GM12878 (cell line): Measurements from ENCODE around the gene CCNI. TPM values are rescaled to one million over a fixed set of nuclear protein-coding genes. Genes with fewer than 3 reads are reported as not detected.

Experiments
- ATAC-seq: fragments of 200-7000 bp; cut with Tn5 transposase; 3 replicates; pipeline ENCODE4 v1.9.1; 2020; ENCODE audit warnings: mild to moderate bottlenecking, moderate library complexity
- BruUV-seq: library from RNA; stranded (reverse); fragments of 400-500 nt; replicated peaks from 2 replicates; lab custom pipeline; 2021; lab: Mats Ljungman, UMichigan
- CTCF ChIA-PET: fragments of 300-600 bp; sonication (Branson Sonifier 250); formaldehyde crosslinking; extraction: SDS; loops from one replicate; lab custom pipeline; 2021; ENCODE audit warnings: inconsistent platforms; lab: Yijun Ruan, JAX
- POLR2A ChIA-PET: fragments of 350-600 bp; formaldehyde crosslinking; extraction: SDS; loops from one replicate; lab custom pipeline; 2021; ENCODE audit warnings: inconsistent platforms; lab: Charles Lee
- RAD21 ChIA-PET: fragments of 300-600 bp; sonication (Branson Sonifier 250); formaldehyde crosslinking; loops from one replicate; lab custom pipeline; 2023; ENCODE audit warnings: antibody characterized with exemption; ENCODE audit not compliant: unreplicated experiment; lab: Charles Lee
- SMC1A ChIA-PET: fragments of 300-600 bp; sonication (Branson Sonifier 250); formaldehyde crosslinking; loops from one replicate; lab custom pipeline; 2023; ENCODE audit not compliant: unreplicated experiment, uncharacterized antibody; lab: Charles Lee
- DNase-seq: peaks from one replicate; pipeline ENCODE4 v3.0.0-alpha.2; 2011; ENCODE audit warnings: low read depth, low spot score
- FAIRE-seq: peaks from 3 replicates; lab custom pipeline; 2011; peaks lifted over from hg19 to GRCh38; lab: Jason Lieb, UNC
- H2AFZ ChIP-seq: 2 replicates; pipeline ENCODE4 v1.6.0; 2011; ENCODE audit warnings: low read depth, low read length, control low read depth; ENCODE audit not compliant: control insufficient read depth
- H3K27ac ChIP-seq: 2 replicates; pipeline ENCODE4 v1.5.1; 2011; ENCODE audit warnings: control low read depth; ENCODE audit not compliant: control insufficient read depth, insufficient read depth
- H3K27me3 ChIP-seq, 2 experiments: replicated peaks in 1 of 2; 2 replicates each; pipeline versions ENCODE4 v1.6.0 to v1.6.1; 2011; ENCODE audit warnings: low read length in 1 of 2; ENCODE audit not compliant: control insufficient read depth in 2 of 2, insufficient read depth in 2 of 2
- H3K36me3 ChIP-seq, 2 experiments: 2 replicates each; pipeline ENCODE4 v1.5.1; 2011; ENCODE audit warnings: low read length in 1 of 2; ENCODE audit not compliant: control insufficient read depth in 2 of 2, insufficient read depth in 2 of 2
- H3K4me1 ChIP-seq: 2 replicates; pipeline ENCODE4 v1.6.1; 2011; ENCODE audit warnings: mild to moderate bottlenecking, low read length, moderate library complexity, mixed read lengths; ENCODE audit not compliant: control insufficient read depth, insufficient read depth
- H3K4me2 ChIP-seq: 2 replicates; pipeline ENCODE4 v1.6.0; 2011; ENCODE audit warnings: control low read depth; ENCODE audit not compliant: control insufficient read depth, insufficient read depth
- H3K4me3 ChIP-seq: fragments of 200-600 bp; sonication (generic); 2 replicates; pipeline ENCODE4 v1.5.1; 2016
- H3K79me2 ChIP-seq: 2 replicates; pipeline ENCODE4 v1.6.0; 2011; ENCODE audit warnings: low read length; ENCODE audit not compliant: control insufficient read depth, insufficient read depth
- H3K9ac ChIP-seq: 2 replicates; pipeline ENCODE4 v1.8.0; 2011; ENCODE audit warnings: low read length, control low read depth, mixed read lengths; ENCODE audit not compliant: control insufficient read depth, insufficient read depth
- H3K9me3 ChIP-seq: replicated peaks from 3 replicates; pipeline ENCODE4 v1.5.1; 2011; ENCODE audit warnings: mild to moderate bottlenecking, low read length; ENCODE audit not compliant: control insufficient read depth, insufficient read depth
- H4K20me1 ChIP-seq: 2 replicates; pipeline ENCODE4 v1.6.0; 2011; ENCODE audit not compliant: control insufficient read depth, insufficient read depth
- CREM ChIP-seq: IDR thresholded peaks from 2 replicates; pipeline ENCODE4 v1.6.1; 2014; ENCODE audit warnings: antibody characterized with exemption, low read depth
- EP300 ChIP-seq, 2 experiments: fragments of 150-350 bp in 1 of 2; IDR thresholded peaks; 2 replicates each; pipeline ENCODE4 v1.6.1; 2011 to 2012; ENCODE audit warnings: low read depth in 2 of 2, low read length in 2 of 2, borderline replicate concordance in 1 of 2, improper control_type of control experiment in 1 of 2, inconsistent platforms in 1 of 2; ENCODE audit not compliant: control insufficient read depth in 1 of 2
- FOXK2 ChIP-seq: fragments of 450-650 bp; IDR thresholded peaks from 2 replicates; pipeline ENCODE4 v1.6.1; 2017; ENCODE audit warnings: mild to moderate bottlenecking, moderate library complexity
- JUNB ChIP-seq: IDR thresholded peaks from 2 replicates; pipeline ENCODE4 v1.6.1; 2016; ENCODE audit warnings: antibody characterized with exemption, mild to moderate bottlenecking
- KDM1A ChIP-seq: fragments of 200-600 bp; sonication (generic); IDR thresholded peaks from 2 replicates; pipeline ENCODE4 v1.6.1; 2016; ENCODE audit warnings: borderline replicate concordance
- NRF1 ChIP-seq: conservative IDR thresholded peaks from 2 replicates; pipeline ENCODE4 v1.6.1; 2011; ENCODE audit warnings: mild to moderate bottlenecking, low read depth, low read length, improper control_type of control experiment
- SIN3A ChIP-seq: IDR thresholded peaks from 2 replicates; pipeline ENCODE4 v1.6.1; 2012; ENCODE audit warnings: low read depth, low read length, improper control_type of control experiment
- WGBS: methylation state at CpG from one replicate; pipeline ENCODE4 v1.1.6; 2016; ENCODE audit warnings: low lambda C conversion rate; ENCODE audit not compliant: insufficient replicate concordance, insufficient coverage; ENCODE audit errors: missing lambda C conversion rate; 5-methylcytosine and 5-hydroxymethylcytosine counted together
- in situ Hi-C: fragments of 300-500 bp; cut with MboI; formaldehyde crosslinking; loops from 9 replicates; pipeline ENCODE4 v1.14.3; 2018; ENCODE audit warnings: mixed read lengths
- intact Hi-C: fragments of 100-400 bp; cut with micrococcal nuclease; formaldehyde crosslinking; loops from one replicate; pipeline ENCODE4 v1.14.2; 2022; ENCODE audit not compliant: unreplicated experiment
- polyA plus RNA-seq, 11 experiments: library from polyadenylated mRNA; depleted of rRNA in 4 of 11; unstranded in 6 of 11; stranded (reverse) in 5 of 11; fragments of >200 nt; fragmentation: Nextera tagmentation in 4 of 11; fragmentation: Illumina TruSeq in 1 of 11; extraction: Ambion mirVana in 4 of 11; extraction: Trizol in 1 of 11; gene quantifications; 1 replicate in 1 of 11; 2 replicates in 10 of 11; pipeline versions ENCODE4 v1.2.1 to v1.2.3, GENCODE V29; 2011 to 2016; ENCODE audit warnings: inconsistent platforms in 2 of 11, missing spikeins in 2 of 11, low read depth in 1 of 11
- total RNA-seq, 4 experiments: library from RNA; depleted of rRNA in 3 of 4; stranded (reverse); fragments of >200 nt in 3 of 4; fragmentation: Illumina TruSeq in 1 of 4; extraction: Trizol in 1 of 4; gene quantifications; 2 replicates each; pipeline versions ENCODE4 v1.2.1 to v1.2.3, GENCODE V29; 2013 to 2021
- TF ChIP-seq, protein P1 (sequence below): fragments of 450-650 bp; IDR thresholded peaks from 2 replicates; pipeline ENCODE4 v1.6.1; 2018; ENCODE audit warnings: borderline replicate concordance, mild to moderate bottlenecking; ENCODE audit not compliant: partially characterized antibody
- TF ChIP-seq, protein P2 (sequence below): fragments of 450-650 bp; IDR thresholded peaks from 2 replicates; pipeline ENCODE4 v1.6.1; 2017; ENCODE audit warnings: borderline replicate concordance
- TF ChIP-seq, protein P3 (sequence below): fragments of 450-650 bp; formaldehyde crosslinking; IDR thresholded peaks from 2 replicates; pipeline ENCODE4 v1.4.0; 2022; ENCODE audit warnings: mild to moderate bottlenecking, moderate library complexity

Gene CCNI
- total and polyA plus RNA-seq, 10 of the 15 experiments (the other 5 are each of a cell fraction or from before 2014, with no cell fraction given) = 70.6 to 178 (median 105) TPM

DNA sequence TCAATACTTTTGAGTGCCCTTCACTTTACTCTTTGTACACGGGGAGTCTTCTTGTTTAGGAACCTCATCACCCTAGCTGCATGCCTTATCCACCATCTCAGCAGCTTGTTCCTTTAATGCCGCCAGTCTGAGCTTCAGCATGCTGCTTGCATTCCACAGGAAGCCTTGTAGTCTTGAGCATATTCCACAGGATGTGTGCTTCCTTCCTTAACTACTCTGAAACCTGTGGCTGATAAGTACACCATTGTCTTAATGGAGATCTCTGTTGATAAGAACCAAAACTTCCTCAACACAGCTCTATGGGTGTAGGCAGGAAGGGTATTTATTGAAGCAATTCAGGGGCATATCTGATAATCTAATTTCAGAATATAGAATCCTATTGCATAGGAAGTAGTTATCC, 24.4 kb upstream of the CCNI start:
- H3K27ac ChIP-seq = no peak overlapping the region
- WGBS = 50% methylated on average over 2 of the region's 2 CpGs
- 0 out of 2 replicates have a peak, but pooled peaks cover 3% of the 10 kb centered on the region for H3K4me1 ChIP-seq
- intact Hi-C loops (no loop called here), in situ Hi-C loops (no loop called here)
- H3K4me2 ChIP-seq = no peak overlapping the region
- CTCF ChIA-PET = interaction anchor here (0.6 to 11.9 kb wide), 3 partner anchors 48 to 333 kb away, joined by 3 to 535 read pairs (median 4); no protein-coding TSS in a partner anchor
- no peak overlapping the region for H3K9ac ChIP-seq
- H3K4me3 ChIP-seq = no peak overlapping the region
- POLR2A ChIA-PET = interaction anchor here (1.4 kb wide), 1 partner anchor 107 kb away, joined by 3 read pairs; no protein-coding TSS in a partner anchor
- no peaks in the 10 kb centered on the region for H4K20me1 ChIP-seq
- TF ChIP-seq NRF1 (no peak), KDM1A (no peak), JUNB (no peak), SIN3A (no peak), CREM (no peak), FOXK2 (no peak), EP300 (IDR thresholded peaks at IDR 0.05; ENCODE audit: borderline replicate concordance in 1 of 2, control insufficient read depth in 1 of 2, low read depth in 2 of 2, low read length in 2 of 2) (no peak)
- TF ChIP-seq, protein P1, sequence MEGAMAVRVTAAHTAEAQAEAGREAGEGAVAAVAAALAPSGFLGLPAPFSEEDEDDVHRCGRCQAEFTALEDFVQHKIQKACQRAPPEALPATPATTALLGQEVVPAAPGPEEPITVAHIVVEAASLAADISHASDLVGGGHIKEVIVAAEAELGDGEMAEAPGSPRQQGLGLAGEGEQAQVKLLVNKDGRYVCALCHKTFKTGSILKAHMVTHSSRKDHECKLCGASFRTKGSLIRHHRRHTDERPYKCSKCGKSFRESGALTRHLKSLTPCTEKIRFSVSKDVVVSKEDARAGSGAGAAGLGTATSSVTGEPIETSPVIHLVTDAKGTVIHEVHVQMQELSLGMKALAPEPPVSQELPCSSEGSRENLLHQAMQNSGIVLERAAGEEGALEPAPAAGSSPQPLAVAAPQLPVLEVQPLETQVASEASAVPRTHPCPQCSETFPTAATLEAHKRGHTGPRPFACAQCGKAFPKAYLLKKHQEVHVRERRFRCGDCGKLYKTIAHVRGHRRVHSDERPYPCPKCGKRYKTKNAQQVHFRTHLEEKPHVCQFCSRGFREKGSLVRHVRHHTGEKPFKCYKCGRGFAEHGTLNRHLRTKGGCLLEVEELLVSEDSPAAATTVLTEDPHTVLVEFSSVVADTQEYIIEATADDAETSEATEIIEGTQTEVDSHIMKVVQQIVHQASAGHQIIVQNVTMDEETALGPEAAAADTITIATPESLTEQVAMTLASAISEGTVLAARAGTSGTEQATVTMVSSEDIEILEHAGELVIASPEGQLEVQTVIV = no peak
- TF ChIP-seq, protein P2, sequence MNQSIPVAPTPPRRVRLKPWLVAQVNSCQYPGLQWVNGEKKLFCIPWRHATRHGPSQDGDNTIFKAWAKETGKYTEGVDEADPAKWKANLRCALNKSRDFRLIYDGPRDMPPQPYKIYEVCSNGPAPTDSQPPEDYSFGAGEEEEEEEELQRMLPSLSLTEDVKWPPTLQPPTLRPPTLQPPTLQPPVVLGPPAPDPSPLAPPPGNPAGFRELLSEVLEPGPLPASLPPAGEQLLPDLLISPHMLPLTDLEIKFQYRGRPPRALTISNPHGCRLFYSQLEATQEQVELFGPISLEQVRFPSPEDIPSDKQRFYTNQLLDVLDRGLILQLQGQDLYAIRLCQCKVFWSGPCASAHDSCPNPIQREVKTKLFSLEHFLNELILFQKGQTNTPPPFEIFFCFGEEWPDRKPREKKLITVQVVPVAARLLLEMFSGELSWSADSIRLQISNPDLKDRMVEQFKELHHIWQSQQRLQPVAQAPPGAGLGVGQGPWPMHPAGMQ = no peak
- TF ChIP-seq, protein P3, sequence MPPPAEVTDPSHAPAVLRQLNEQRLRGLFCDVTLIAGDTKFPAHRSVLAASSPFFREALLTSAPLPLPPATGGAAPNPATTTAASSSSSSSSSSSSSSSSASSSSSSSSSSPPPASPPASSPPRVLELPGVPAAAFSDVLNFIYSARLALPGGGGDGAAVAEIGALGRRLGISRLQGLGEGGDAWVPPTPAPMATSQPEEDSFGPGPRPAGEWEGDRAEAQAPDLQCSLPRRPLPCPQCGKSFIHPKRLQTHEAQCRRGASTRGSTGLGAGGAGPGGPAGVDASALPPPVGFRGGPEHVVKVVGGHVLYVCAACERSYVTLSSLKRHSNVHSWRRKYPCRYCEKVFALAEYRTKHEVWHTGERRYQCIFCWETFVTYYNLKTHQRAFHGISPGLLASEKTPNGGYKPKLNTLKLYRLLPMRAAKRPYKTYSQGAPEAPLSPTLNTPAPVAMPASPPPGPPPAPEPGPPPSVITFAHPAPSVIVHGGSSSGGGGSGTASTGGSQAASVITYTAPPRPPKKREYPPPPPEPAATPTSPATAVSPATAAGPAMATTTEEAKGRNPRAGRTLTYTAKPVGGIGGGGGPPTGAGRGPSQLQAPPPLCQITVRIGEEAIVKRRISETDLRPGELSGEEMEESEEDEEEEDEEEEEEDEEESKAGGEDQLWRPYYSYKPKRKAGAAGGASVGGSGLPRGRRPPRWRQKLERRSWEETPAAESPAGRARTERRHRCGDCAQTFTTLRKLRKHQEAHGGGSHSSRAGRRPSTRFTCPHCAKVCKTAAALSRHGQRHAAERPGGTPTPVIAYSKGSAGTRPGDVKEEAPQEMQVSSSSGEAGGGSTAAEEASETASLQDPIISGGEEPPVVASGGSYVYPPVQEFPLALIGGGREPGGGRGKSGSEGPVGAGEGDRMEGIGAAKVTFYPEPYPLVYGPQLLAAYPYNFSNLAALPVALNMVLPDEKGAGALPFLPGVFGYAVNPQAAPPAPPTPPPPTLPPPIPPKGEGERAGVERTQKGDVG = no peak
- FAIRE-seq (no peak), DNase-seq (no peak), ATAC-seq (no peak)
- H3K79me2 ChIP-seq = no peaks in the 10 kb centered on the region
- BruUV-seq = no TSS peak
- H3K36me3 ChIP-seq = no peaks in the 10 kb centered on the region
- RAD21 ChIA-PET = interaction anchor here (0.6 to 8.3 kb wide), 3 partner anchors 35 to 101 kb away, joined by 3 to 229 read pairs (median 3); no protein-coding TSS in a partner anchor
- SMC1A ChIA-PET = interaction anchor here (0.6 to 12.9 kb wide), 6 partner anchors 26 to 101 kb away, joined by 3 to 286 read pairs (median 3); no protein-coding TSS in a partner anchor
- H3K9me3 ChIP-seq = no peaks in the 10 kb centered on the region
- no peaks in the 10 kb centered on the region for H3K27me3 ChIP-seq
- no peak overlapping the region; the same call in 1 of the 2 replicates for H2AFZ ChIP-seq
